Trophoblast cell (in vitro differentiated cells and primary cell): Measurements from ENCODE around the gene GPC4.

Source experiments
- DNase-seq, 2 donors: peaks; one replicate each; pipeline ENCODE4 v3.0.0-alpha.2; 2016
- H2AFZ ChIP-seq: 2 replicates; pipeline ENCODE4 v1.6.1; 2013; ENCODE audit warnings: low read length, moderate library complexity, mild to moderate bottlenecking; ENCODE audit not compliant: insufficient read depth, poor library complexity
- H2AK5ac ChIP-seq: 2 replicates; pipeline ENCODE4 v1.6.1; 2013; ENCODE audit warnings: mild to moderate bottlenecking, low read length
- H2BK120ac ChIP-seq: 2 replicates; pipeline ENCODE4 v1.6.1; 2013; ENCODE audit warnings: low read length, mild to moderate bottlenecking, moderate library complexity; ENCODE audit not compliant: insufficient read depth, poor library complexity
- H2BK12ac ChIP-seq: 2 replicates; pipeline ENCODE4 v1.6.1; 2013; ENCODE audit warnings: mild to moderate bottlenecking, low read length, moderate library complexity
- H2BK5ac ChIP-seq: 2 replicates; pipeline ENCODE4 v1.6.1; 2013; ENCODE audit warnings: low read length, low read depth, moderate library complexity, mild to moderate bottlenecking; ENCODE audit not compliant: poor library complexity
- H3K14ac ChIP-seq: 2 replicates; pipeline ENCODE4 v1.6.1; 2013; ENCODE audit warnings: mild to moderate bottlenecking, low read length
- H3K18ac ChIP-seq: 2 replicates; pipeline ENCODE4 v1.6.1; 2013; ENCODE audit warnings: mild to moderate bottlenecking, low read length
- H3K23ac ChIP-seq: 2 replicates; pipeline ENCODE4 v1.6.1; 2013; ENCODE audit warnings: low read length
- H3K27ac ChIP-seq: 2 replicates; pipeline ENCODE4 v1.5.1; 2013; ENCODE audit warnings: low read depth, mild to moderate bottlenecking, inconsistent platforms, low read length, moderate library complexity
- H3K27me3 ChIP-seq: 2 replicates; pipeline ENCODE4 v1.6.1; 2013; ENCODE audit warnings: inconsistent platforms, mild to moderate bottlenecking, low read length, moderate library complexity; ENCODE audit not compliant: insufficient read depth
- H3K36me3 ChIP-seq, 2 experiments: 1 replicate in 1 of 2; 2 replicates in 1 of 2; pipeline ENCODE4 v1.6.1; 2013; ENCODE audit warnings: low read length in 2 of 2, mild to moderate bottlenecking in 2 of 2, moderate library complexity in 1 of 2; ENCODE audit not compliant: insufficient read depth in 2 of 2, control insufficient read depth in 1 of 2
- H3K4ac ChIP-seq: 2 replicates; pipeline ENCODE4 v1.6.1; 2013; ENCODE audit warnings: low read depth, mild to moderate bottlenecking, low read length, moderate library complexity
- H3K4me1 ChIP-seq, 2 experiments: 1 replicate in 1 of 2; 2 replicates in 1 of 2; pipeline ENCODE4 v1.6.1; 2013; ENCODE audit warnings: low read length in 2 of 2, mild to moderate bottlenecking in 2 of 2, moderate library complexity in 1 of 2; ENCODE audit not compliant: insufficient read depth in 2 of 2, control insufficient read depth in 1 of 2
- H3K4me2 ChIP-seq: 2 replicates; pipeline ENCODE4 v1.6.1; 2013; ENCODE audit warnings: inconsistent platforms, mild to moderate bottlenecking, low read length, moderate library complexity
- H3K4me3 ChIP-seq: 2 replicates; pipeline ENCODE4 v1.5.1; 2013; ENCODE audit warnings: mild to moderate bottlenecking, low read depth, low read length, inconsistent platforms
- H3K79me1 ChIP-seq: one replicate; pipeline ENCODE4 v1.6.1; 2013; ENCODE audit warnings: low read length
- H3K79me2 ChIP-seq: 2 replicates; pipeline ENCODE4 v1.6.1; 2013; ENCODE audit warnings: low read length, mild to moderate bottlenecking; ENCODE audit not compliant: control insufficient read depth, insufficient read depth, poor library complexity
- H3K9ac ChIP-seq: 2 replicates; pipeline ENCODE4 v1.6.1; 2013; ENCODE audit warnings: mild to moderate bottlenecking, low read length
- H3K9me3 ChIP-seq: 2 replicates; pipeline ENCODE4 v1.6.1; 2013; ENCODE audit warnings: low read depth, mild to moderate bottlenecking, control low read depth, inconsistent platforms, low read length; ENCODE audit not compliant: insufficient read depth
- H4K12ac ChIP-seq: 2 replicates; pipeline ENCODE4 v1.6.1; 2013; ENCODE audit warnings: low read depth, mild to moderate bottlenecking, low read length, moderate library complexity
- H4K8ac ChIP-seq: 2 replicates; pipeline ENCODE4 v1.6.1; 2013; ENCODE audit warnings: low read depth, mild to moderate bottlenecking, low read length, moderate library complexity
- H4K91ac ChIP-seq: one replicate; pipeline ENCODE4 v1.6.1; 2013; ENCODE audit warnings: low read depth, mild to moderate bottlenecking, low read length, moderate library complexity
- whole genome bisulfite sequencing: extraction: QIAGEN DNeasy Blood & Tissue Kit; methylation state at CpG from one replicate; pipeline ENCODE4 v1.1.7; 2013; ENCODE audit warnings: missing lambda C conversion rate; ENCODE audit not compliant: insufficient read length, insufficient coverage; ENCODE audit errors: extremely low coverage; 5-methylcytosine and 5-hydroxymethylcytosine counted together

GPC4 gene

GRCh38 chrX:133366735-133367134 is 48.6 kb downstream of the GPC4 start:
- H3K23ac ChIP-seq, result no peak overlapping the region
- no peaks in the 10 kb centered on the region for H3K36me3 ChIP-seq
- no peak overlapping the region for H3K18ac ChIP-seq

GRCh38 chrX:133365871-133366611 is 49.2 kb downstream of the GPC4 start:
- no CpG with 5 or more reads among the region's 1 CpG for WGBS
- H3K4me1 ChIP-seq, result peaks cover 0 to 2% of the 10 kb centered on the region in 2 experiments

More at GRCh38 chrX:133366735-133367134, 48.6 kb downstream of the GPC4 start:
- no peak overlapping the region for H2AFZ ChIP-seq
- no peak overlapping the region for H2BK5ac ChIP-seq
- H3K9ac ChIP-seq, result no peak overlapping the region
- H2BK120ac ChIP-seq, result no peak overlapping the region
- no peak overlapping the region for H2BK12ac ChIP-seq
- H4K91ac ChIP-seq, result no peak overlapping the region
- no peaks in the 10 kb centered on the region for H3K27me3 ChIP-seq
- H3K27ac ChIP-seq, result no peak overlapping the region
- no peak overlapping the region for H3K4me3 ChIP-seq
- no peak overlapping the region for H2AK5ac ChIP-seq
- H3K79me2 ChIP-seq, result no peaks in the 10 kb centered on the region
- no peaks in the 10 kb centered on the region for H3K79me1 ChIP-seq
- no peak overlapping the region for H4K8ac ChIP-seq
- H3K4me1 ChIP-seq, result peaks cover 0 to 2% of the 10 kb centered on the region in 2 experiments
- no peak overlapping the region for H3K14ac ChIP-seq
- no peak for DNase-seq
- no peak overlapping the region for H3K4me2 ChIP-seq
- no peak overlapping the region for H3K4ac ChIP-seq
- H3K9me3 ChIP-seq, result no peaks in the 10 kb centered on the region
- H4K12ac ChIP-seq, result no peak overlapping the region

GRCh38 chrX:133364865-133365264 is 50.4 kb downstream of the GPC4 start:
- no CpG with 5 or more reads among the region's 1 CpG for WGBS
- no peak overlapping the region for H3K14ac ChIP-seq
- no peak overlapping the region for H2AFZ ChIP-seq
- H3K27me3 ChIP-seq, result no peaks in the 10 kb centered on the region
- no peak overlapping the region for H3K27ac ChIP-seq
- H3K23ac ChIP-seq, result no peak overlapping the region
- no peak overlapping the region for H2BK12ac ChIP-seq
- H3K36me3 ChIP-seq, result no peaks in the 10 kb centered on the region
- H2BK120ac ChIP-seq, result no peak overlapping the region
- H3K9me3 ChIP-seq, result no peaks in the 10 kb centered on the region
- H2BK5ac ChIP-seq, result no peak overlapping the region
- H2AK5ac ChIP-seq, result no peak overlapping the region
- no peaks in the 10 kb centered on the region for H3K79me1 ChIP-seq
- H3K4me3 ChIP-seq, result no peak overlapping the region
- no peak for DNase-seq
- H3K18ac ChIP-seq, result no peak overlapping the region
- H3K9ac ChIP-seq, result no peak overlapping the region
- no peaks in the 10 kb centered on the region for H3K79me2 ChIP-seq
- H3K4ac ChIP-seq, result no peak overlapping the region
- H4K91ac ChIP-seq, result no peak overlapping the region
- no peak overlapping the region for H4K8ac ChIP-seq
- no peak overlapping the region for H3K4me2 ChIP-seq
- no peak overlapping the region for H4K12ac ChIP-seq
- H3K4me1 ChIP-seq, result peaks cover 0 to 2% of the 10 kb centered on the region in 2 experiments

More at GRCh38 chrX:133365871-133366611, 49.2 kb downstream of the GPC4 start:
- Histone ChIP-seq H3K4ac (no peak overlapping the region), H3K79me1 (no peaks in the 10 kb centered on the region), H3K79me2 (no peaks in the 10 kb centered on the region), H3K27me3 (no peaks in the 10 kb centered on the region), H4K8ac (no peak overlapping the region), H2AFZ (no peak overlapping the region), H3K18ac (no peak overlapping the region), H3K23ac (no peak overlapping the region), H4K12ac (no peak overlapping the region), H3K4me3 (no peak overlapping the region), H3K9ac (no peak overlapping the region), H3K4me2 (no peak overlapping the region), H2AK5ac (no peak overlapping the region), H4K91ac (no peak overlapping the region), H3K36me3 (no peaks in the 10 kb centered on the region), H3K27ac (no peak overlapping the region), H2BK5ac (no peak overlapping the region), H2BK12ac (no peak overlapping the region), H3K14ac (no peak overlapping the region), H3K9me3 (no peaks in the 10 kb centered on the region), H2BK120ac (no peak overlapping the region)
- DNase-seq, result peak; percentile 2 to 71

GRCh38 chrX:133364196-133364595 is 51.1 kb downstream of the GPC4 start:
- no peak overlapping the region for H2BK120ac ChIP-seq
- no peaks in the 10 kb centered on the region for H3K36me3 ChIP-seq
- no peak overlapping the region for H3K18ac ChIP-seq
- no peak overlapping the region for H4K8ac ChIP-seq
- no peaks in the 10 kb centered on the region for H3K9me3 ChIP-seq
- no peak overlapping the region for H3K4ac ChIP-seq
- H4K12ac ChIP-seq, result no peak overlapping the region
- H3K14ac ChIP-seq, result no peak overlapping the region
- no peak overlapping the region for H4K91ac ChIP-seq
- peaks cover 0 to 2% of the 10 kb centered on the region in 2 experiments for H3K4me1 ChIP-seq
- no peaks in the 10 kb centered on the region for H3K79me1 ChIP-seq
- H2AK5ac ChIP-seq, result no peak overlapping the region
- no CpG with 5 or more reads among the region's 1 CpG for WGBS
- H2BK5ac ChIP-seq, result no peak overlapping the region
- H3K23ac ChIP-seq, result no peak overlapping the region
- H3K27ac ChIP-seq, result no peak overlapping the region
- no peak overlapping the region for H3K4me3 ChIP-seq
- no peak overlapping the region for H3K4me2 ChIP-seq
- H2AFZ ChIP-seq, result no peak overlapping the region
- no peaks in the 10 kb centered on the region for H3K27me3 ChIP-seq
- no peak overlapping the region for H3K9ac ChIP-seq
- H2BK12ac ChIP-seq, result no peak overlapping the region
- no peaks in the 10 kb centered on the region for H3K79me2 ChIP-seq
- no peak for DNase-seq
